ENCODE data around the gene SRL. TPM values are rescaled to one million over a fixed set of nuclear protein-coding genes. Genes with fewer than 3 reads are reported as not detected.

SRL gene
- total RNA-seq, 4 donors from 2014 or later: 1.2 to 3.4 (median 2.4) TPM

GRCh38 chr16:4207229-4207628, 34.7 kb downstream of the SRL start:
- ATAC-seq: no peak
- H3K9me3 ChIP-seq: no peaks in the 10 kb centered on the region
- 80% methylated on average over 3 to 10 of the region's 14 CpGs for WGBS, 2 donors (ENCODE audit: low coverage in 1 of 2)
- no peak overlapping the region for H3K27ac ChIP-seq
- H3K36me3 ChIP-seq: no peaks in the 10 kb centered on the region
- H3K27me3 ChIP-seq: no peaks in the 10 kb centered on the region
- H3K4me1 ChIP-seq: peaks cover 0 to 5% (median 0%) of the 10 kb centered on the region in 3 donors
- no peak for TF ChIP-seq POLR2A (IDR thresholded peaks at IDR 0.05)
- no peak for TF ChIP-seq EP300 (IDR thresholded peaks at IDR 0.05)
- no peak for TF ChIP-seq POLR2AphosphoS5 (IDR thresholded peaks at IDR 0.05)
- TF ChIP-seq CTCF (IDR thresholded peaks at IDR 0.05): no peak
- H3K4me3 ChIP-seq: no peak overlapping the region

- Histone ChIP-seq H3K36me3 (no peaks in the 10 kb centered on the region), H3K9me3 (no peaks in the 10 kb centered on the region), H3K27ac (no peak overlapping the region), H3K4me3 (no peak overlapping the region), H3K4me1 (no peaks in the 10 kb centered on the region), H3K27me3 (no peaks in the 10 kb centered on the region)
- ATAC-seq: no peak
- 76 to 81% methylated on average over 4 to 6 of the region's 10 CpGs for WGBS, 2 donors (ENCODE audit: low coverage in 1 of 2)
- TF ChIP-seq EP300 (IDR thresholded peaks at IDR 0.05) (no peak), POLR2A (IDR thresholded peaks at IDR 0.05) (no peak), POLR2AphosphoS5 (IDR thresholded peaks at IDR 0.05) (no peak), CTCF (IDR thresholded peaks at IDR 0.05) (no peak)
These were observed 35.2 kb downstream of the SRL start for GRCh38 chr16:4206680-4207079.

GRCh38 chr16:4205971-4206370, 35.9 kb downstream of the SRL start:
- H3K27ac ChIP-seq: no peak overlapping the region
- TF ChIP-seq POLR2A (IDR thresholded peaks at IDR 0.05) (no peak), POLR2AphosphoS5 (IDR thresholded peaks at IDR 0.05) (no peak), CTCF (IDR thresholded peaks at IDR 0.05) (no peak), EP300 (IDR thresholded peaks at IDR 0.05) (no peak)
- WGBS, 2 donors (ENCODE audit: low coverage in 1 of 2): 76% methylated on average over 2 to 7 of the region's 8 CpGs
- no peaks in the 10 kb centered on the region for H3K36me3 ChIP-seq
- H3K4me1 ChIP-seq: no peaks in the 10 kb centered on the region
- no peak for ATAC-seq
- no peaks in the 10 kb centered on the region for H3K9me3 ChIP-seq
- H3K4me3 ChIP-seq: no peak overlapping the region
- no peaks in the 10 kb centered on the region for H3K27me3 ChIP-seq

GRCh38 chr16:4204521-4204920, 37.4 kb downstream of the SRL start:
- no peaks in the 10 kb centered on the region for H3K36me3 ChIP-seq
- 60 to 81% methylated on average over 2 to 8 of the region's 9 CpGs for WGBS, 2 donors (ENCODE audit: low coverage in 1 of 2)
- no peak for ATAC-seq
- no peaks in the 10 kb centered on the region for H3K27me3 ChIP-seq
- H3K9me3 ChIP-seq: no peaks in the 10 kb centered on the region
- peaks cover 0 to 9% (median 4%) of the 10 kb centered on the region in 3 donors for H3K4me1 ChIP-seq
- H3K4me3 ChIP-seq: no peak overlapping the region
- TF ChIP-seq EP300 (IDR thresholded peaks at IDR 0.05) (no peak), CTCF (IDR thresholded peaks at IDR 0.05) (no peak), POLR2AphosphoS5 (IDR thresholded peaks at IDR 0.05) (no peak), POLR2A (IDR thresholded peaks at IDR 0.05) (no peak)
- no peak overlapping the region for H3K27ac ChIP-seq

GRCh38 chr16:4203748-4204147, 38.1 kb downstream of the SRL start:
- no peak for TF ChIP-seq POLR2A (IDR thresholded peaks at IDR 0.05)
- 67% methylated on average over 1 of the region's 11 CpGs; no CpG with 5 or more reads in 1 of the 2 donors for WGBS, 2 donors (ENCODE audit: low coverage in 1 of 2)
- Histone ChIP-seq H3K27me3 (no peaks in the 10 kb centered on the region), H3K4me3 (no peak overlapping the region), H3K27ac (no peak overlapping the region), H3K9me3 (no peaks in the 10 kb centered on the region), H3K4me1 (peaks cover 0 to 9% (median 4%) of the 10 kb centered on the region in 3 donors), H3K36me3 (no peaks in the 10 kb centered on the region)
- no peak for ATAC-seq
